Brain microvascular endothelial cell (primary cell): ENCODE results near the gene ACIN1.

Experiments
- DNase-seq: peaks from one replicate; pipeline ENCODE4 v3.0.0-alpha.2; 2020
- H3K27ac ChIP-seq: fragments of 250-450 bp; sonication (Bioruptor Pico); 2 replicates; pipeline ENCODE4 v1.5.1; 2020; ENCODE audit warnings: mild to moderate bottlenecking, moderate library complexity
- H3K27me3 ChIP-seq: fragments of 250-450 bp; sonication (Bioruptor Pico); replicated peaks from 2 replicates; pipeline ENCODE4 v1.5.1; 2020; ENCODE audit warnings: mild to moderate bottlenecking
- H3K36me3 ChIP-seq: fragments of 250-450 bp; sonication (Bioruptor Pico); replicated peaks from 2 replicates; pipeline ENCODE4 v1.5.1; 2020; ENCODE audit warnings: mild to moderate bottlenecking
- H3K4me3 ChIP-seq: 2 replicates; pipeline ENCODE4 v1.5.1; 2011; ENCODE audit warnings: low read depth, mild to moderate bottlenecking, control low read depth, low read length, moderate library complexity
- CTCF ChIP-seq: IDR thresholded peaks from 2 replicates; pipeline ENCODE4 v1.5.1; 2011; ENCODE audit warnings: low read depth, mild to moderate bottlenecking, moderate library complexity, low read length, control low read depth, inconsistent platforms; ENCODE audit errors: missing control alignments
- in situ Hi-C: cut with HindIII; loops from 2 replicates; pipeline ENCODE4 v1.10.0; 2017; ENCODE audit warnings: low sequenced_read_pairs, low pct_ligation_motif_present

ACIN1 gene, protein sequence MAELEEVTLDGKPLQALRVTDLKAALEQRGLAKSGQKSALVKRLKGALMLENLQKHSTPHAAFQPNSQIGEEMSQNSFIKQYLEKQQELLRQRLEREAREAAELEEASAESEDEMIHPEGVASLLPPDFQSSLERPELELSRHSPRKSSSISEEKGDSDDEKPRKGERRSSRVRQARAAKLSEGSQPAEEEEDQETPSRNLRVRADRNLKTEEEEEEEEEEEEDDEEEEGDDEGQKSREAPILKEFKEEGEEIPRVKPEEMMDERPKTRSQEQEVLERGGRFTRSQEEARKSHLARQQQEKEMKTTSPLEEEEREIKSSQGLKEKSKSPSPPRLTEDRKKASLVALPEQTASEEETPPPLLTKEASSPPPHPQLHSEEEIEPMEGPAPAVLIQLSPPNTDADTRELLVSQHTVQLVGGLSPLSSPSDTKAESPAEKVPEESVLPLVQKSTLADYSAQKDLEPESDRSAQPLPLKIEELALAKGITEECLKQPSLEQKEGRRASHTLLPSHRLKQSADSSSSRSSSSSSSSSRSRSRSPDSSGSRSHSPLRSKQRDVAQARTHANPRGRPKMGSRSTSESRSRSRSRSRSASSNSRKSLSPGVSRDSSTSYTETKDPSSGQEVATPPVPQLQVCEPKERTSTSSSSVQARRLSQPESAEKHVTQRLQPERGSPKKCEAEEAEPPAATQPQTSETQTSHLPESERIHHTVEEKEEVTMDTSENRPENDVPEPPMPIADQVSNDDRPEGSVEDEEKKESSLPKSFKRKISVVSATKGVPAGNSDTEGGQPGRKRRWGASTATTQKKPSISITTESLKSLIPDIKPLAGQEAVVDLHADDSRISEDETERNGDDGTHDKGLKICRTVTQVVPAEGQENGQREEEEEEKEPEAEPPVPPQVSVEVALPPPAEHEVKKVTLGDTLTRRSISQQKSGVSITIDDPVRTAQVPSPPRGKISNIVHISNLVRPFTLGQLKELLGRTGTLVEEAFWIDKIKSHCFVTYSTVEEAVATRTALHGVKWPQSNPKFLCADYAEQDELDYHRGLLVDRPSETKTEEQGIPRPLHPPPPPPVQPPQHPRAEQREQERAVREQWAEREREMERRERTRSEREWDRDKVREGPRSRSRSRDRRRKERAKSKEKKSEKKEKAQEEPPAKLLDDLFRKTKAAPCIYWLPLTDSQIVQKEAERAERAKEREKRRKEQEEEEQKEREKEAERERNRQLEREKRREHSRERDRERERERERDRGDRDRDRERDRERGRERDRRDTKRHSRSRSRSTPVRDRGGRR

DNA sequence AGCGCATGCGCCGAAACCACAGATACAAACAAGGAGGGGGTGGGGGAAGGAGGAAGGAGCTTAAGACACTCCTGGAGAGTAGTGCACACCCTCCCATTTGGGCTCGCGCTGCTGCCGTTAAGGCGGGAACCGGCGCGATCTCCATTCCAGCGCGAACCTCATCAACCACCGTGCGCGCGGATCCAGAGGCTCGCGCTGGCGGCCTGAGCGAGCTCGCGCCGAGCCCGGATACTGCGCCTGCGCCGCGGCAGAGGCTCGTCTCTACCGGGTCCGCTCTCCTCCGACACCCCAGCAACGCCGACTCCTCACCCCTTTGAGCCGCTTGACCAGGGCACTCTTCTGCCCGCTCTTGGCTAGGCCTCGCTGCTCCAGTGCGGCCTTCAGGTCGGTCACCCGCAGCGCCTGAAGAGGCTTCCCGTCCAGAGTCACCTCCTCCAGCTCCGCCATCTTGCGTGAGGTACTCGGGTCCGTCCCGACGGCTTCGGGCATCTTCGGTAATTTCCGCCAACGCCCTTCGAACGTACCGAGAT, at the start of gene ACIN1:
ACIN1 (minus strand) TSS at position 471 of the 530 bp plus-strand sequence; CDS start at position 447, 24 bp downstream.
- peak; percentile 78 for DNase-seq
- Histone ChIP-seq H3K27ac (peak within 1 kb of the TSS; percentile 97), H3K36me3 (peaks cover 26% of the 10 kb centered on the region), H3K27me3 (no peaks in the 10 kb centered on the region), H3K4me3 (peak within 1 kb of the TSS; percentile 100)
- in situ Hi-C loops = no loop called here
- no peak for TF ChIP-seq CTCF

- no peaks in the 10 kb centered on the region for H3K36me3 ChIP-seq
- H3K27me3 ChIP-seq = peaks cover 5% of the 10 kb centered on the region
- H3K4me3 ChIP-seq = no peak overlapping the region
- no peak for DNase-seq
- no peak for TF ChIP-seq CTCF
- in situ Hi-C loops = no loop called here
- no peak overlapping the region for H3K27ac ChIP-seq
These were observed 49.0 kb upstream of the ACIN1 start for GRCh38 chr14:23143911-23144310.

- H3K27me3 ChIP-seq = peaks cover 5% of the 10 kb centered on the region
- no peak for TF ChIP-seq CTCF
- in situ Hi-C loops = no loop called here
- H3K27ac ChIP-seq = no peak overlapping the region
- no peak overlapping the region for H3K4me3 ChIP-seq
- no peak for DNase-seq
- H3K36me3 ChIP-seq = no peaks in the 10 kb centered on the region
These were observed 47.9 kb upstream of the ACIN1 start for GRCh38 chr14:23142826-23143225.

- TF ChIP-seq CTCF = no peak
- in situ Hi-C loops = no loop called here
- DNase-seq = peak; percentile 4
- H3K36me3 ChIP-seq = no peaks in the 10 kb centered on the region
- H3K27me3 ChIP-seq = peaks cover 5% of the 10 kb centered on the region
- H3K4me3 ChIP-seq = no peak overlapping the region
- H3K27ac ChIP-seq = no peak overlapping the region
These were observed 46.9 kb upstream of the ACIN1 start for GRCh38 chr14:23141706-23142444.

DNA sequence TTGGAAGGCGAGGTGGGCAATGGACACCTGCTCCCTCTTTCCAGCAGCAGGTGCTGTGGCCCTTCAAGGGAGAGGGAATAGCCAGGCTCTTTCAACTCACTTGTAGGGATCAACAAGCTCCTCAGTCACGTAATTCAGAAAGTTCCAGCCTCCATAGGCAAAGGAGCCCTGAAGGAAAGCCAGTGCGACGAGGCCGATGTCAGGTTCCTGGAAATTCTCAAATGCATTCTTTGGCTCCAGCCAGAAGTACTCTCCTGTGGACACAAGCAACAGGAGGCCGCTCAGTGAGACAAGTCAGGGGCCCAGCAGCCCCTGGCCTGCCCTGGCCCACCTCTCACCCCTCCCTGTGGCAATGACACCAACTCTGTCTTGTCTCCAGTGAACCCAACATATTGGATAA, 45.4 kb upstream of the ACIN1 start:
- in situ Hi-C loops = no loop called here
- DNase-seq = no peak
- H3K36me3 ChIP-seq = no peaks in the 10 kb centered on the region

More for the DNA sequence above, 45.4 kb upstream of the ACIN1 start:
- TF ChIP-seq CTCF = no peak
- Histone ChIP-seq H3K27ac (no peak overlapping the region), H3K4me3 (no peak overlapping the region), H3K27me3 (peaks cover 5% of the 10 kb centered on the region)
